Prostate gland (tissue), 2 donors: ENCODE measurements around the gene ARL13A.

Experiments
- CTCF ChIP-seq, 4 experiments: fragments of 200-600 bp in 2 of 4; fragments of 450-650 bp in 2 of 4; sonication (generic) in 2 of 4; IDR thresholded peaks; 1 replicate in 3 of 4; 2 replicates in 1 of 4; pipeline ENCODE4 v1.5.1; 2016 to 2019; ENCODE audit warnings: antibody characterized with exemption in 4 of 4, mild to moderate bottlenecking in 2 of 4, moderate library complexity in 2 of 4
- POLR2A ChIP-seq: fragments of 450-650 bp; IDR thresholded peaks from one replicate; pipeline ENCODE4 v1.6.1; 2016; ENCODE audit warnings: antibody characterized with exemption, mild to moderate bottlenecking

- no peak for TF ChIP-seq CTCF (IDR thresholded peaks at IDR 0.05)
- no peak for TF ChIP-seq POLR2A
Measured at GRCh38 chrX:100928660-100929613, 40.6 kb upstream of the ARL13A start, which contains the start of gene XKRX.
